Stimulated activated CD4-positive, alpha-beta T cell treated with anti-CD3 and anti-CD28 coated beads, TNF-alpha, amount 100 ng/mL, for 48 hours (primary cell): ENCODE results near the gene GON4L.
"Not testable (repeated sequence)": the region's sequence is repeated elsewhere in the genome, so short reads cannot be mapped to it uniquely, and the experiment has no call there.

ENCODE experiments used
- DNase-seq, 3 donors: peaks; one replicate each; pipeline ENCODE4 v3.0.0-alpha.2; 2020; ENCODE audit warnings: low read depth in 3 of 3

GON4L gene

GRCh38 chr1:155831279-155831976, 25.6 kb downstream of the GON4L start:
- DNase-seq, result no peak

DNA sequence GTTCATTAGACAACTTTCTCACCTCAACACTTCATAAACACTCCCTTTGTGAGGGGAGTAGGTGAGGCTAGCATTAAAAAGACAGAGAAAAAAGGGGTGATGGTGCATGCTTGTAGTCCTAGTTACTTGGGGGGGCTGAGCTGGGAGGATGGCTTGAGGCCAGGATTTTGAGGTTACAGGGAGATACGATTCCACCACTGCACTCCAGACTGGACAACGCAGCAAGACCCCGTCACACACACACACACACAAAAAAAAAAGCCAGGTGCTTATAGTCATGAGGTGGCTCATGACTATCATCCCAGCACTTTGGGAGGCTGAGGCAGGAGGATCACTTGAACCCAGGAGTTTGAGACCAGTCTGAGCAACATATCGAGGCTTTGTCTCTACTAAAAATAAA, 29.6 kb downstream of the GON4L start:
- DNase-seq, result no peak

DNA sequence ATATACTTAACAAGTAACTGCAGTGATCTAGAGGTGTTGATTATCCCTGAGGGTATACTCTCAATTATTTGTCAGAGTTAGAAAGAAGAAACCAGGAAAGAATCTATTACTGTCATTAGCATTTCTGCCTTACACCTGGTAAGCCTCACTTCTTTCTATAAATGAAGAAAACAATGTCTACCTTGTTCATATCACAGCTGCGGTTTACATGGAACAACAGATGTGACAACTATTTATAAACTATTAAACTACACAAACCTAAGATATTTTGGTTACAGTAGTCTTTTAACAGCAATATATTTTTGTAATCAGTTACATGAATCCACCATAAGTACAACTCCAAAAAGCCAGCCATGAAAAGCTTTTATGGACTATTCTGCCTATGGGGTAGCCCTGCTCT, 40.7 kb downstream of the GON4L start:
- DNase-seq, result no peak

DNA sequence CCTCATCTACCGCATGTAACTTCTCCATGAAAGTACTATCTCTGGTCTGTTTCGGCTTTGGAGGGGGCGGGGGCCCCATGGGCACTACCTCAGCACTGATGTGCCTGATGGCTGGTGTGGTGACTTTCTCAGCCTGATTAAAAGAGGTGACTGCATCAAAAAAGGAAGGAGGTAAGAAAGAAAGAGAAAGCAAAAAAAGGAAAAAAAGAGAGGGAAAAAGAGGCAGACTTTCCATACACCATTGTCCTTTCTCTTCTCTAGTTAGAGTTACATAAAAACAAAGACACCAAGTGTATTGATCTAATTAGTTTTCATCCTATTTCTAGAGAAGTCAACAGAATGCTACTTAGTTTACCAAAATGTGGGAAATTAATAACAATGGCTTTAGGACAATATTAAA, 43.3 kb downstream of the GON4L start:
- DNase-seq, result no peak

DNA sequence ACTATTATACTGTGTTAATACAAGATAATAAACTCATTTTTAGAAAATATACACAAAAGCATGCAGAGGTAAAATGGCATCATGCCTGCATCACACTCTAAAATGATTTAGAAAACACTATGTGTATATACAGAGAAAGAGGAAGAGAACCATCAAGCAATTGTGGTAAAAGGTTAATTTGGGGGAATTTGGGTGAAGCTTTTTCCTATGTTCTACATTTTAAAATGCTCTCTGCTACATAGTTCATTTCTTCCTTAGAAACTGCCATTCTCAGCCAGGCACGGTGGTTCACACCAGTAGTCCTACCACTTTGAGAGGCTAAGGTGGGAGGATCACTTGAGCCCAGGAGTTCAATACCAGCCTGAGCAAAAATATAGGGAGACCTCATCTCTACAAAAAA, 44.1 kb downstream of the GON4L start:
- DNase-seq, result no peak

DNA sequence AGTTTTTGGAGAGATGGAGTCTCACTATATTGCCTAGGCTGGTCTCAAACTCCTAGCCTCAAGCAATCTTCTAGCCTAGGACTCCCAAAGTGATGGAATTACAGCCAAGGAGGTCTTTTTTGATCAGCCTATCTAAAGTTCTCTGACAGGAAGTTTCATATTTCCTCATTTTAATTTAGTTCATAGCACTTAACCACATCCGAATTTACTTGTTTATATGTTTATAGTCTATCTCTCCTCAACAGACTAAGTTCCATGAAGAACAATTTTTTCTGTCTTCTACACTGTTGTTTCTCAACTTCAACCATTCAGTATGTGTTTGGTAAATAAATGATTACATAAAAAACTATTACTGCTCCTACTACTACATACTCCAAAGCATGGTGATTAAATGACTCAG, 47.9 kb downstream of the GON4L start:
- no peak for DNase-seq

- no peak for DNase-seq
Observed at GRCh38 chr1:155801149-155801548, 55.9 kb downstream of the GON4L start.

- not testable (repeated sequence) for DNase-seq
Observed at GRCh38 chr1:155795618-155796017, 61.4 kb downstream of the GON4L start.

- DNase-seq, result no peak
Observed at GRCh38 chr1:155794605-155795245, 62.3 kb downstream of the GON4L start.

GRCh38 chr1:155793213-155793612, 63.8 kb downstream of the GON4L start:
- no peak for DNase-seq

DNA sequence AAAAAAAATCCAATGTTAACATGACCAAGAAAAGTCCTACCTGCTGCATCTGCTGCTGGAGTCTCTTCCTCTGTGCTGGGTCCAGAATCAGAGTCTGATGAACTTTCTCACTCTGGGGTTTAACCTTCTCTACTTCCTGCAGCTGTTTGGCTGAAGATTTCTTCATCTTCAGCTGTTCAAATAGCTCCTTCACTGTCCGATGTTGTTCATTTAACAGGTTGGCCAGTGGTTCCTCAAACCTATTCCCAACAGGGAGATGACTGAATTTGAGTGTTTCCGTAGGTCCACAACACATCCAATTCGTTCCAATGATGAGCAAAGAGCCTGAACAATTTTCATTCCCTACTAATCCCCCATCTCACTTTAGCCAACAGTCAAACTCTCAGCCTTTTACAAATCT, 79.4 kb downstream of the GON4L start:
- DNase-seq, result no peak

DNA sequence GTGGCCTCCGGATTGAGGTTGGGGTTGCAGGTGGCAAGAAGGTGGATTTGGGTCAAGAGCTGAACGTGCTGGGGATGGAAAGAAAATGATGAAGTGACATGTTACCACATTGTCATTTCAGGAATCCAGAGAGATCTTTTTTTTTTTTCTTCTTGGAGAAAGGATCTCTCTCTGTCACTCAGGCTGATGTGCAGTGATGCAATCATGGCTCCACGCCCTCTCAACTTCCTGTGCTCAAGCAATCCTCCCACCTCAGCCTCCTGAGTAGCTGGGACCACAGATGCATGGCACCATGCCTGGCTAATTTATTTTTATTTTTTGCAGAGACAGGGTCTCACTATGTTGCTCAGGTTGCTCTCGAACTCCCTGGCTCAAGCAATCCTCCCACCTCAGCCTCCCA, 80.6 kb downstream of the GON4L start:
- DNase-seq, result no peak

- no peak for DNase-seq
Observed at GRCh38 chr1:155773221-155773620, 83.8 kb downstream of the GON4L start.

- no peak for DNase-seq
Observed at GRCh38 chr1:155769257-155769656, 87.8 kb downstream of the GON4L start.

- not testable (repeated sequence) for DNase-seq
Observed at GRCh38 chr1:155767399-155767989, 89.5 kb downstream of the GON4L start.

DNA sequence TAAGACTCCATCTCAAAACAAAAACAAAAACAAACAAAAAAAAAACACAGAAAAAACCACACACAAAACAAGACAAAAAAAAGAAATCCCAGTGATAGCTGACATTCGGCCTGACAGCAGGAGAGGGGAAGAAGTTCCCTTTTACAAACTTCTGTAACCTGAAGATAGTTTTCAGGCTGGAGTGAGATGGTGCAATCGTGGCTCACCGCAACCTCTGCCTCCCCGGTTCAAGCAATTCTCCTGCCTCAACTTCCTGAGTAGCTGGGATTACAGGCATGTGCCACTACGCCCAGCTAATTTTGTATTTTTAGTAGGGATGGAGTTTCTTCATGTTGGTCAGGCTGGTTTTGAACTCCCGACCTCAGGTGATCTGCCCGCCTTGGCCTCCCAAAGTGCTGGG, 93.0 kb downstream of the GON4L start:
- not testable (repeated sequence) for DNase-seq

DNA sequence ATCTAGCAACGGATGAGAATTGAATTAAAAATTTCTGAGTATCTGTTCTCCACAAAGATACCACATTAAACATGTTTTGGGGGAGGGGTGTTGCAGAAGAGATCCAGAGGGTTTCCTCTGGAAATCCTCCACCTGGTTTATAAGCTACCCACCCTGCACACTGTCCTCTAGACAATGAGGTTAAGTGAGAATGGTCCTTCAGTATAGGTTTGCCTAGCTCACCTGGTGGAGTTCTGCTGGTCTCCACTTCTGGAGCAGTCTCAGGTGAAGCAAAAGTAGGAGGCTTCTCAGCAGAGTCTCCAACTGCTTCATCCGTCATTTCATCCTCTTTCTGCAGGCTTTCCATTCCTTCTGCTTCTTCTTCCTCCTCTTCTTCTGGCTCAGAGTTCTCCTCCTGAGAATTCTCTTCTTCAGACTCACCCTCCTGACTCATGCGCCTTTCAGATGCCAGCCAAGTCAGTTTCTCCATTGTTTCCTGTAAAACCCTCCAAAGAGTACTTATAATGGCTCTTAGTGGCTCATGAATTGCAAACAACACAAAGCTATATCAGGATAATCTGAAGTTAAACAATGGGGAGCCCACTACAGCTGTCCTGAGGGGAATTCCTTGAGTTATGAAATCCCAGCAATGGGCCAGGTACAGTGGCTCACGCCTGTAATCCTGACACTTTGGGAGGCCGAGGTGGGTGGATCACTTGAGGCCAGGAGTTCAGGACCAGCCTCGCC, 93.8 kb downstream of the GON4L start:
- DNase-seq, result not testable (repeated sequence)

- no peak for DNase-seq
Observed at GRCh38 chr1:155761736-155762405, 95.1 kb downstream of the GON4L start.

- no peak for DNase-seq
Observed at GRCh38 chr1:155760751-155761475, 96.1 kb downstream of the GON4L start.

GRCh38 chr1:155759966-155760630, 96.9 kb downstream of the GON4L start:
- DNase-seq, result no peak

DNA sequence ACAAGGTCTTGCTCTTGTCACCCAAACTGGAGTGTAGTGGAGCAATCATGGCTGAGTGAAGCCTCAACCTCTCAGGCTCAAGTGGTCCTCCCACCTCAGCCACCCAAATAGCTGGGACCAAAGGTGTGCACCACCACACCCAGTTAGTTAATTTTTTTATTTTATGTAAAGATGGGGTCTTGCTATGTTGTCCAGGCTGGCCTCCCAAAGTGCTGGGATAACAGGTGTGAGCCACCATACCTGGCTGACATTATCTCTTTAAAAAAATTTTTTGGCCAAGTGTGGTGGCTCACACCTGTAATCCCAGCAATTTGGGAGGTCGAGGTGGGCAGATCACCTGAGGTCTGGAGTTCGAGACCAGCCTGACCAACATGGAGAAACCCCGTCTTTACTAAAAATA, 98.0 kb downstream of the GON4L start:
- DNase-seq, result not testable (repeated sequence)
